ENCODE data around the gene CLNK. TPM values are rescaled to one million over a fixed set of nuclear protein-coding genes. Genes with fewer than 3 reads are reported as not detected.
A peak's percentile ranks its signal among the peaks of the same experiment; 100 is the strongest.

Gene CLNK
- total RNA-seq, 1 experiment from 2014 or later = not detected

GRCh38 chr4:10582059-10582686 lies 102.4 kb downstream of the CLNK start:
- Histone ChIP-seq H2AFZ (ENCODE audit: low read depth, low read length, poor library complexity, severe bottlenecking) (no peak overlapping the region), H4K20me1 (ENCODE audit: insufficient read depth) (no peaks in the 10 kb centered on the region), H3K4me3 (replicated peaks in 1 of 2; ENCODE audit: low read depth in 1 of 2, low read length in 2 of 2) (no peak overlapping the region), H3K79me2 (ENCODE audit: insufficient read depth, low read length) (no peaks in the 10 kb centered on the region), H3K4me1 (ENCODE audit: control insufficient read depth in 1 of 2, insufficient read depth in 2 of 2, low read length in 2 of 2) (peaks cover 0 to 9% of the 10 kb centered on the region in 2 experiments; a peak in 1 of 4 replicates), H3K9ac (ENCODE audit: low read length) (no peak overlapping the region), H3K27ac (ENCODE audit: low read depth, low read length) (no peak overlapping the region), H3K4me2 (ENCODE audit: low read length) (no peak overlapping the region), H3K27me3 (ENCODE audit: insufficient read depth, low read length) (no peaks in the 10 kb centered on the region), H3K36me3 (ENCODE audit: control insufficient read depth in 1 of 2, insufficient read depth in 2 of 2, low read length in 2 of 2) (no peaks in the 10 kb centered on the region), H3K9me3 (ENCODE audit: control insufficient read depth in 1 of 2, insufficient read depth in 1 of 2, low read depth in 1 of 2, low read length in 2 of 2) (no peaks in the 10 kb centered on the region), H3K9me2 (ENCODE audit: insufficient read depth) (no peaks in the 10 kb centered on the region)
- ChIA-PET CTCF (interaction anchor here (0.8 to 1.0 kb wide), 2 partner anchors 11 to 847 kb away, joined by 3 read pairs; no protein-coding TSS in a partner anchor), RAD21 (ENCODE audit: low non-redundant PET in 1 of 2, low total read pairs in 2 of 2, uncharacterized antibody in 2 of 2, unreplicated experiment in 2 of 2) (no interaction called here), POLR2A (no interaction called here)
- no TSS peak for BruUV-seq (replicated peaks)
- intact Hi-C loops (cut with micrococcal nuclease) = loop anchor here (1.0 to 10.0 kb wide), 5 partner anchors 813 to 1372 kb away; partner anchors contain the start of gene HS3ST1
- DNase-seq (ENCODE audit: low read depth, low spot score) = peak; percentile 54
- peak; percentile 93 for TF ChIP-seq RAD21 (IDR thresholded peaks at IDR 0.05; ENCODE audit: low read depth)
- TF ChIP-seq CTCF (IDR thresholded peaks at IDR 0.05 in 2 of 3, conservative IDR thresholded peaks at IDR 0.05 in 1 of 3; ENCODE audit: borderline replicate concordance in 1 of 3, insufficient read depth in 1 of 3, low read depth in 2 of 3, low read length in 2 of 3) = peak; percentile 72 to 94 (median 76)
- no peak for TF ChIP-seq EZH2 (IDR thresholded peaks at IDR 0.05)
- peak; percentile 94 for ATAC-seq

GRCh38 chr4:10581022-10581421 lies 103.5 kb downstream of the CLNK start:
- H3K9me2 ChIP-seq (ENCODE audit: insufficient read depth) = no peaks in the 10 kb centered on the region
- H4K20me1 ChIP-seq (ENCODE audit: insufficient read depth) = no peaks in the 10 kb centered on the region
- H3K4me3 ChIP-seq (replicated peaks in 1 of 2; ENCODE audit: low read depth in 1 of 2, low read length in 2 of 2) = no peak overlapping the region
- no peak overlapping the region for H3K4me2 ChIP-seq (ENCODE audit: low read length)
- DNase-seq (ENCODE audit: low read depth, low spot score) (no peak), ATAC-seq (no peak)
- H3K27me3 ChIP-seq (ENCODE audit: insufficient read depth, low read length) = no peaks in the 10 kb centered on the region
- peaks cover 0 to 9% of the 10 kb centered on the region in 2 experiments; a peak in 1 of 4 replicates for H3K4me1 ChIP-seq (ENCODE audit: control insufficient read depth in 1 of 2, insufficient read depth in 2 of 2, low read length in 2 of 2)
- H3K9ac ChIP-seq (ENCODE audit: low read length) = no peak overlapping the region
- ChIA-PET RAD21 (ENCODE audit: low non-redundant PET in 1 of 2, low total read pairs in 2 of 2, uncharacterized antibody in 2 of 2, unreplicated experiment in 2 of 2) (no interaction called here), POLR2A (no interaction called here), CTCF (interaction anchor here (0.8 to 1.5 kb wide), 3 partner anchors 9 to 848 kb away, joined by 3 read pairs; no protein-coding TSS in a partner anchor)
- no peak overlapping the region for H2AFZ ChIP-seq (ENCODE audit: low read depth, low read length, poor library complexity, severe bottlenecking)
- no peaks in the 10 kb centered on the region for H3K9me3 ChIP-seq (ENCODE audit: control insufficient read depth in 1 of 2, insufficient read depth in 1 of 2, low read depth in 1 of 2, low read length in 2 of 2)
- H3K79me2 ChIP-seq (ENCODE audit: insufficient read depth, low read length) = no peaks in the 10 kb centered on the region
- intact Hi-C loops (cut with micrococcal nuclease) = loop anchor here (5.0 to 10.0 kb wide), 3 partner anchors 814 to 1051 kb away; partner anchors contain the start of gene HS3ST1
- no peak overlapping the region for H3K27ac ChIP-seq (ENCODE audit: low read depth, low read length)
- BruUV-seq (replicated peaks) = no TSS peak
- H3K36me3 ChIP-seq (ENCODE audit: control insufficient read depth in 1 of 2, insufficient read depth in 2 of 2, low read length in 2 of 2) = no peaks in the 10 kb centered on the region
- TF ChIP-seq SIN3A (IDR thresholded peaks at IDR 0.05; ENCODE audit: low read depth) (no peak), CBX3 (IDR thresholded peaks at IDR 0.05; ENCODE audit: low read depth) (no peak), POLR2AphosphoS5 (IDR thresholded peaks at IDR 0.05; ENCODE audit: low read depth, low read length) (no peak), JUND (IDR thresholded peaks at IDR 0.05) (no peak), FOSL1 (IDR thresholded peaks at IDR 0.05; ENCODE audit: low read depth) (no peak), EZH2 (IDR thresholded peaks at IDR 0.05) (no peak), CEBPB (IDR thresholded peaks at IDR 0.05; ENCODE audit: low read depth) (no peak), ZBTB33 (IDR thresholded peaks at IDR 0.05; ENCODE audit: extremely low read depth, insufficient replicate concordance, low read length) (no peak), REST (IDR thresholded peaks at IDR 0.05; ENCODE audit: low read depth) (no peak)

Data from HCT116 (cell line).